ENCODE results near the gene CFAP91. TPM values are rescaled to one million over a fixed set of nuclear protein-coding genes. Genes with fewer than 3 reads are reported as not detected.

CFAP91 gene
- total and polyA plus RNA-seq, 2 donors (not counting 1 experiment from before 2014, with no cell fraction given): 0.48 to 6.4 TPM

DNA sequence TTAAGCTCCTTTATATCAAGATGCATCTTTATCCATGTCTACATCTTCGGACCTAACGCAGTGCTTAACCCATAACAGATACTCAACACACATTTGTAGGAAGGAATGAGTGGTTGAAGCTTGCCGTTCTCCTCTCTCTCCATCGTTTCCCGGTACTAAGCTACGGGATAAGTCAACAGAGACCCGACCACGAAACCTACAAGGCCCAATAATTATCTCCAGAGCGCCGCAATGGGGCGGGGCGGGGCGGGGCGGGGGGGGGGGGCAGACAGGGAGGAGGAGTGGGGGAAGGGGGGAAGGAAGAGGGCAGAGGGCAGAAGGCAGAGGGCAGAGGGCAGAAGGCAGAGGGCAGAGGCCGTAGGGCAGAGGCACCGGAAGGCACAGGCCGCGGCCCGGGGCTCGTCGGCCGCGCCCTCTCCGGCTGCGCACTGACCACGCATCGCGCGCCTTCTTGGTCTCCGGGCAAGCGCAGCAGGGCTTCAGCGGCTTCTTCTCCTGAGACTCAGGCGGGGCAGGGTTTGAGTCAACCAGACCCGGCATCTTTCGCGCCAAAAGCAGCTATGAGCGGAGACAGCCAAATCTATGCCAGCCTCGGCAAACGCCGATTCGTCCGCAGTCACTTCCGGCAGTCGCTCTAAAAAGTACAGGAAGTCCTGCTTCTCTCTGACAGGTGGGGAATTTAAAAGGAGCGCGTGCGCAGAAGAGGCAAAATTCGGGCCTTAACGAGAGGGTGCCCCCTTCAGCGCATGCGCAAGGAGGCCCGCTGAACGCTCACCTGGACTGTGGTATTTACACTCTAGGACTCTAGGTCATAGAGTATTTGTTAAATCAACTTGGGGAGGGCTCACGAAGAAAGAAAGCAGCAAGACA, 25.8 kb upstream of the CFAP91 start, which contains the start of gene COX17:
COX17 (minus strand) TSS at position 636 of the 870 bp plus-strand sequence; CDS start at position 540, 96 bp downstream.
- Histone ChIP-seq H3K27ac (ENCODE audit: low read length in 2 of 2) (peak within 1 kb of the TSS; percentile 89 to 96), H4K20me1 (ENCODE audit: control insufficient read depth, insufficient read depth, low read length, poor library complexity, severe bottlenecking) (no peaks in the 10 kb centered on the region), H2AFZ (ENCODE audit: insufficient read depth, low read depth, low read length, poor library complexity, severe bottlenecking) (peak within 1 kb of the TSS; percentile 83), H3K79me2 (ENCODE audit: control insufficient read depth, insufficient read depth, low read length) (peaks cover 16% of the 10 kb centered on the region), H3K4me1 (ENCODE audit: control insufficient read depth in 2 of 2, insufficient read depth in 2 of 2, low read length in 2 of 2) (peaks cover 17% of the 10 kb centered on the region in 2 donors), H3K27me3 (replicated peaks in 1 of 4; ENCODE audit: control extremely low read depth in 1 of 4, control insufficient read depth in 3 of 4, insufficient read depth in 4 of 4, low read length in 3 of 4) (no peaks in the 10 kb centered on the region), H3K9me3 (ENCODE audit: control extremely low read depth in 1 of 3, control insufficient read depth in 2 of 3, insufficient read depth in 1 of 3, low read length in 2 of 3) (no peaks in the 10 kb centered on the region), H3K36me3 (replicated peaks in 1 of 2; ENCODE audit: control extremely low read depth in 1 of 2, control insufficient read depth in 1 of 2, extremely low read depth in 1 of 2, insufficient read depth in 2 of 2, low read length in 1 of 2) (peaks cover 0 to 27% of the 10 kb centered on the region in 2 experiments), H3K9ac (ENCODE audit: low read length) (peak within 1 kb of the TSS; percentile 78), H3K4me3 (ENCODE audit: control extremely low read depth in 1 of 5, extremely low read depth in 1 of 5, insufficient read depth in 1 of 5, low read depth in 2 of 5, low read length in 4 of 5) (peak within 1 kb of the TSS; percentile 68 to 79 (median 74)), H3K4me2 (replicated peaks; ENCODE audit: low read depth, low read length, poor library complexity, severe bottlenecking) (peak within 1 kb of the TSS; percentile 83)
- H3K27me3 Mint-ChIP-seq: no peaks in the 10 kb centered on the region
- ATAC-seq (ENCODE audit: low read depth) (peak; percentile 83), DNase-seq (peak; percentile 99)
- TF ChIP-seq, protein P1, sequence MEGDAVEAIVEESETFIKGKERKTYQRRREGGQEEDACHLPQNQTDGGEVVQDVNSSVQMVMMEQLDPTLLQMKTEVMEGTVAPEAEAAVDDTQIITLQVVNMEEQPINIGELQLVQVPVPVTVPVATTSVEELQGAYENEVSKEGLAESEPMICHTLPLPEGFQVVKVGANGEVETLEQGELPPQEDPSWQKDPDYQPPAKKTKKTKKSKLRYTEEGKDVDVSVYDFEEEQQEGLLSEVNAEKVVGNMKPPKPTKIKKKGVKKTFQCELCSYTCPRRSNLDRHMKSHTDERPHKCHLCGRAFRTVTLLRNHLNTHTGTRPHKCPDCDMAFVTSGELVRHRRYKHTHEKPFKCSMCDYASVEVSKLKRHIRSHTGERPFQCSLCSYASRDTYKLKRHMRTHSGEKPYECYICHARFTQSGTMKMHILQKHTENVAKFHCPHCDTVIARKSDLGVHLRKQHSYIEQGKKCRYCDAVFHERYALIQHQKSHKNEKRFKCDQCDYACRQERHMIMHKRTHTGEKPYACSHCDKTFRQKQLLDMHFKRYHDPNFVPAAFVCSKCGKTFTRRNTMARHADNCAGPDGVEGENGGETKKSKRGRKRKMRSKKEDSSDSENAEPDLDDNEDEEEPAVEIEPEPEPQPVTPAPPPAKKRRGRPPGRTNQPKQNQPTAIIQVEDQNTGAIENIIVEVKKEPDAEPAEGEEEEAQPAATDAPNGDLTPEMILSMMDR (IDR thresholded peaks at IDR 0.05): no peak
- TF ChIP-seq EZH2 (IDR thresholded peaks at IDR 0.05; ENCODE audit: borderline replicate concordance, insufficient read depth, low read depth, low read length, poor library complexity, severe bottlenecking): no peak
- H3K4me1 Mint-ChIP-seq: peaks cover 27% of the 10 kb centered on the region
- H3K9me3 Mint-ChIP-seq (ENCODE audit: insufficient read depth): no peaks in the 10 kb centered on the region
- intact Hi-C loops (cut with micrococcal nuclease): loop anchor here (1.0 to 10.0 kb wide), 12 partner anchors 23 to 1065 kb away; partner anchors contain the start of genes B4GALT4, GTF2E1, LRRC58 and POGLUT1
- WGBS (ENCODE audit: insufficient coverage): under 1% methylated on average over 39 of the region's 54 CpGs
- POLR2A ChIA-PET: interaction anchor here (0.6 to 1.6 kb wide), 8 partner anchors 24 to 436 kb away, joined by 3 to 10 read pairs (median 4); partner anchors contain the start of genes B4GALT4 and TIMMDC1
- peak within 1 kb of the TSS; percentile 88 for H3K4me3 Mint-ChIP-seq
- peak within 1 kb of the TSS; percentile 96 for H3K27ac Mint-ChIP-seq
- CTCF ChIA-PET: interaction anchor here (1.2 to 1.6 kb wide), 3 partner anchors 77 to 152 kb away, joined by 4 to 7 read pairs (median 4); partner anchors contain the start of gene CD80
